ENCODE data around the gene NAV1. TPM values are rescaled to one million over a fixed set of nuclear protein-coding genes. Genes with fewer than 3 reads are reported as not detected.

Gene NAV1
- total and polyA plus RNA-seq, 4 donors = 43.6 to 96.3 (median 70.6) TPM

- Histone ChIP-seq H3K9me3 (ENCODE audit: control insufficient read depth, insufficient read depth, low read length) (no peaks in the 10 kb centered on the region), H3K4me1 (ENCODE audit: control insufficient read depth, insufficient read depth, low read length) (peaks cover 35% of the 10 kb centered on the region), H3K4me3 (ENCODE audit: low read depth, low read length) (no peak overlapping the region), H3K36me3 (ENCODE audit: control insufficient read depth, insufficient read depth, low read length) (no peaks in the 10 kb centered on the region), H3K27me3 (ENCODE audit: control insufficient read depth, insufficient read depth, low read length) (peaks cover 7% of the 10 kb centered on the region), H3K27ac (ENCODE audit: low read depth, low read length) (no peak overlapping the region)
- WGBS (ENCODE audit: insufficient coverage) = 42% methylated on average over 5 of the region's 6 CpGs
- DNase-seq (ENCODE audit: low read depth in 4 of 6, low spot score in 6 of 6) = peak in 1 of 6 donors; percentile 28
Observed at GRCh38 chr1:201535046-201535918, 3.6 kb upstream of the NAV1 start.

- H3K4me3 ChIP-seq (ENCODE audit: low read depth, low read length) = no peak overlapping the region
- no peaks in the 10 kb centered on the region for H3K9me3 ChIP-seq (ENCODE audit: control insufficient read depth, insufficient read depth, low read length)
- H3K27me3 ChIP-seq (ENCODE audit: control insufficient read depth, insufficient read depth, low read length) = peaks cover 7% of the 10 kb centered on the region
- 76% methylated on average over 6 of the region's 6 CpGs for WGBS (ENCODE audit: insufficient coverage)
- DNase-seq (ENCODE audit: low read depth in 4 of 6, low spot score in 6 of 6) = no peak
- no peaks in the 10 kb centered on the region for H3K36me3 ChIP-seq (ENCODE audit: control insufficient read depth, insufficient read depth, low read length)
- H3K4me1 ChIP-seq (ENCODE audit: control insufficient read depth, insufficient read depth, low read length) = peaks cover 35% of the 10 kb centered on the region
- H3K27ac ChIP-seq (ENCODE audit: low read depth, low read length) = no peak overlapping the region
Observed at GRCh38 chr1:201535919-201536245, 3.0 kb upstream of the NAV1 start.

- Histone ChIP-seq H3K27me3 (ENCODE audit: control insufficient read depth, insufficient read depth, low read length) (peaks cover 7% of the 10 kb centered on the region), H3K27ac (ENCODE audit: low read depth, low read length) (no peak overlapping the region), H3K4me1 (ENCODE audit: control insufficient read depth, insufficient read depth, low read length) (peaks cover 28% of the 10 kb centered on the region), H3K9me3 (ENCODE audit: control insufficient read depth, insufficient read depth, low read length) (no peaks in the 10 kb centered on the region), H3K36me3 (ENCODE audit: control insufficient read depth, insufficient read depth, low read length) (no peaks in the 10 kb centered on the region), H3K4me3 (ENCODE audit: low read depth, low read length) (no peak overlapping the region)
- no peak for DNase-seq (ENCODE audit: low read depth in 4 of 6, low spot score in 6 of 6)
- WGBS (ENCODE audit: insufficient coverage) = 90% methylated on average over 3 of the region's 4 CpGs
Observed at GRCh38 chr1:201536558-201536957, 2.4 kb upstream of the NAV1 start.

- no peaks in the 10 kb centered on the region for H3K9me3 ChIP-seq (ENCODE audit: control insufficient read depth, insufficient read depth, low read length)
- H3K27me3 ChIP-seq (ENCODE audit: control insufficient read depth, insufficient read depth, low read length) = peaks cover 7% of the 10 kb centered on the region
- H3K4me3 ChIP-seq (ENCODE audit: low read depth, low read length) = no peak overlapping the region
- peaks cover 23% of the 10 kb centered on the region for H3K4me1 ChIP-seq (ENCODE audit: control insufficient read depth, insufficient read depth, low read length)
- H3K27ac ChIP-seq (ENCODE audit: low read depth, low read length) = no peak overlapping the region
- WGBS (ENCODE audit: insufficient coverage) = 73% methylated on average over 2 of the region's 2 CpGs
- no peaks in the 10 kb centered on the region for H3K36me3 ChIP-seq (ENCODE audit: control insufficient read depth, insufficient read depth, low read length)
- no peak for DNase-seq (ENCODE audit: low read depth in 4 of 6, low spot score in 6 of 6)
Observed at GRCh38 chr1:201537028-201537427, 1.9 kb upstream of the NAV1 start.

- peaks cover 22% of the 10 kb centered on the region for H3K4me1 ChIP-seq (ENCODE audit: control insufficient read depth, insufficient read depth, low read length)
Observed at GRCh38 chr1:201537467-201537866, 1.5 kb upstream of the NAV1 start.

GRCh38 chr1:201537891-201538611 lies 876 bp upstream of the NAV1 start:
- H3K27ac ChIP-seq (ENCODE audit: low read depth, low read length) = peak overlapping the region; percentile 33
- peak overlapping the region; percentile 69 for H3K4me3 ChIP-seq (ENCODE audit: low read depth, low read length)
- no peaks in the 10 kb centered on the region for H3K9me3 ChIP-seq (ENCODE audit: control insufficient read depth, insufficient read depth, low read length)
- H3K4me1 ChIP-seq (ENCODE audit: control insufficient read depth, insufficient read depth, low read length) = peaks cover 22% of the 10 kb centered on the region
- WGBS (ENCODE audit: insufficient coverage) = 20% methylated on average over 2 of the region's 6 CpGs
- peaks cover 7% of the 10 kb centered on the region for H3K27me3 ChIP-seq (ENCODE audit: control insufficient read depth, insufficient read depth, low read length)
- H3K36me3 ChIP-seq (ENCODE audit: control insufficient read depth, insufficient read depth, low read length) = no peaks in the 10 kb centered on the region
- DNase-seq (ENCODE audit: low read depth in 4 of 6, low spot score in 6 of 6) = peak in 1 of 6 donors; percentile 40

More at GRCh38 chr1:201537467-201537866, 1.5 kb upstream of the NAV1 start:
- WGBS (ENCODE audit: insufficient coverage) = 100% methylated on average over 1 of the region's 4 CpGs
- H3K36me3 ChIP-seq (ENCODE audit: control insufficient read depth, insufficient read depth, low read length) = no peaks in the 10 kb centered on the region
- H3K27me3 ChIP-seq (ENCODE audit: control insufficient read depth, insufficient read depth, low read length) = peaks cover 7% of the 10 kb centered on the region
- no peak overlapping the region for H3K4me3 ChIP-seq (ENCODE audit: low read depth, low read length)
- no peaks in the 10 kb centered on the region for H3K9me3 ChIP-seq (ENCODE audit: control insufficient read depth, insufficient read depth, low read length)
- DNase-seq (ENCODE audit: low read depth in 4 of 6, low spot score in 6 of 6) = no peak
- peak overlapping the region; percentile 33 for H3K27ac ChIP-seq (ENCODE audit: low read depth, low read length)

GRCh38 chr1:201539561-201540431 lies 869 bp downstream of the NAV1 start:
- Histone ChIP-seq H3K36me3 (ENCODE audit: control insufficient read depth, insufficient read depth, low read length) (no peaks in the 10 kb centered on the region), H3K27me3 (ENCODE audit: control insufficient read depth, insufficient read depth, low read length) (peaks cover 7% of the 10 kb centered on the region), H3K9me3 (ENCODE audit: control insufficient read depth, insufficient read depth, low read length) (no peaks in the 10 kb centered on the region), H3K4me1 (ENCODE audit: control insufficient read depth, insufficient read depth, low read length) (peaks cover 22% of the 10 kb centered on the region), H3K4me3 (ENCODE audit: low read depth, low read length) (peak overlapping the region; percentile 69), H3K27ac (ENCODE audit: low read depth, low read length) (peak overlapping the region; percentile 55)
- peak in 3 of 6 donors; percentile 57 to 84 (median 81) for DNase-seq (ENCODE audit: low read depth in 4 of 6, low spot score in 6 of 6)
- WGBS (ENCODE audit: insufficient coverage) = under 1% methylated on average over 47 of the region's 47 CpGs

GRCh38 chr1:201540846-201541735 lies 2.2 kb downstream of the NAV1 start:
- Histone ChIP-seq H3K4me1 (ENCODE audit: control insufficient read depth, insufficient read depth, low read length) (peaks cover 24% of the 10 kb centered on the region), H3K4me3 (ENCODE audit: low read depth, low read length) (peak overlapping the region; percentile 69), H3K36me3 (ENCODE audit: control insufficient read depth, insufficient read depth, low read length) (no peaks in the 10 kb centered on the region), H3K9me3 (ENCODE audit: control insufficient read depth, insufficient read depth, low read length) (no peaks in the 10 kb centered on the region), H3K27me3 (ENCODE audit: control insufficient read depth, insufficient read depth, low read length) (peaks cover 7% of the 10 kb centered on the region), H3K27ac (ENCODE audit: low read depth, low read length) (no peak overlapping the region)
- DNase-seq (ENCODE audit: low read depth in 4 of 6, low spot score in 6 of 6) = no peak
- WGBS (ENCODE audit: insufficient coverage) = 82% methylated on average over 11 of the region's 12 CpGs
